Type B pancreatic cell (in vitro differentiated cells): ENCODE measurements around the gene LNP1. TPM values are rescaled to one million over a fixed set of nuclear protein-coding genes. Genes with fewer than 3 reads are reported as not detected.

ENCODE experiments used
- DNase-seq: peaks from one replicate; pipeline ENCODE4 v3.0.0; 2021; ENCODE audit warnings: mixed read lengths; ENCODE audit not compliant: unreplicated experiment; ENCODE audit errors: extremely low spot score
- H3K27ac Mint-ChIP-seq: 2 replicates; pipeline ENCODE4 v1.8.0; 2021; ENCODE audit warnings: mild to moderate bottlenecking, mixed read lengths
- H3K27me3 Mint-ChIP-seq: 2 replicates; pipeline ENCODE4 v1.8.0; 2021; ENCODE audit warnings: mixed read lengths
- H3K36me3 Mint-ChIP-seq: 2 replicates; pipeline ENCODE4 v1.8.0; 2021; ENCODE audit warnings: mixed read lengths
- H3K4me1 Mint-ChIP-seq: one replicate; pipeline ENCODE4 v1.8.0; 2021; ENCODE audit warnings: mixed read lengths; ENCODE audit not compliant: unreplicated experiment
- H3K4me3 Mint-ChIP-seq: 2 replicates; pipeline ENCODE4 v1.8.0; 2021; ENCODE audit warnings: mild to moderate bottlenecking, mixed read lengths
- H3K9me3 Mint-ChIP-seq: 2 replicates; pipeline ENCODE4 v1.8.0; 2021; ENCODE audit warnings: mixed read lengths
- CTCF ChIP-seq: fragments of 200-600 bp; sonication (generic); conservative IDR thresholded peaks from 2 replicates; pipeline ENCODE4 v1.5.0; 2021; ENCODE audit warnings: antibody characterized with exemption, mild to moderate bottlenecking
- total RNA-seq: library from RNA; stranded (reverse); gene quantifications from 2 replicates; pipeline ENCODE4 v1.2.1, GENCODE V29; 2021; ENCODE audit warnings: low replicate concordance

Gene LNP1
- total RNA-seq, 1 donor from 2014 or later: 6.2 TPM

GRCh38 chr3:100407164-100407563 is 5.8 kb downstream of the LNP1 start:
- TF ChIP-seq CTCF: no peak
- no peak for DNase-seq
- Mint-ChIP-seq H3K27ac (peak overlapping the region; percentile 47), H3K36me3 (peaks cover 39% of the 10 kb centered on the region), H3K27me3 (no peaks in the 10 kb centered on the region), H3K4me1 (peaks cover 9% of the 10 kb centered on the region), H3K4me3 (peak overlapping the region; percentile 58), H3K9me3 (peaks cover 10% of the 10 kb centered on the region)

- H3K4me1 Mint-ChIP-seq: peaks cover 5% of the 10 kb centered on the region
- TF ChIP-seq CTCF: no peak
- H3K27ac Mint-ChIP-seq: no peak overlapping the region
- peaks cover 10% of the 10 kb centered on the region for H3K9me3 Mint-ChIP-seq
- no peaks in the 10 kb centered on the region for H3K27me3 Mint-ChIP-seq
- H3K36me3 Mint-ChIP-seq: peaks cover 46% of the 10 kb centered on the region
- H3K4me3 Mint-ChIP-seq: peak overlapping the region; percentile 26
- no peak for DNase-seq
Measured at GRCh38 chr3:100407977-100408532, 6.7 kb downstream of the LNP1 start.

DNA sequence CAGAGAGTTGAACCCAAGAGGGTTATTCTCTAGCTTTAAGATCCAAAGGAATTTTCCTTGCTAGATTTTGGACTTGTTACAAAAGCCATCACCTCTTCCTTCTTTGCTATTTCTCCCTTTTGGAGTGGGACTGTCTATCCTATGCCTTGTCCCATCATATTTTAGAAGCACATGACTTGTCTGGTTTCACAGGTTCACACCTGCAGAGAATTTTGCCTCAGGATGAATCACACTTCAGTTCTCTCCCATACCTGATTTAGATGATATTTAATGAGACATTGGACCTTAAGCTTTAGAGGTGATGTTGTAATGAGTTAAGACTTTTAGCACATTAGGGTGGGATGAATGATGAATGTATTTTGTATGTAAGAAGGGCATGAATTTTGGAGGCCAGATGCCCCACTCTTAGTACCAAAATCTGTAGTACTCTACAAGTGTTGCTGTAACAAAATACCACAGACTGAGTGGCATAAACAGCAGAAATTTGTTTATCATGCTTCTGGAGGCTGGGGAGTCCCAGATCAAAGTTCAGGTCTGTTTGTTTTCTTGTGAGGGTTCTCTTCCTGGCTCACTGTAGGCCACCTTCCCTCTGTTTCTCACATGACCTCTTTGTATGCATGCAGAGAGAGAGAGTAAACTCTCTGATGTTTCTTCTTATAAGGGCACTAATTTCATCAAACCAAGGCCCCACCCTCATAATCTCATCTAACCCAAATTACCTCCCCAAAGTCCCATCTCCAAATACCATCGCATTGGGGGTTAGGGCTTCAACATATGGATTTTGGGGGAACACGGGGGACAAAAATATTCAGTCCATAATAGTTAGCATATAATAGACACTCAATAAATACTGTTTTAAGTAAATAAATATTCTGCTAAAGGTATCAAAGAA is 10.0 kb downstream of the LNP1 start:
- Mint-ChIP-seq H3K4me1 (no peaks in the 10 kb centered on the region), H3K36me3 (peaks cover 38% of the 10 kb centered on the region)
- no peak for DNase-seq

GRCh38 chr3:100412912-100413590 is 11.7 kb downstream of the LNP1 start:
- DNase-seq: no peak
- Mint-ChIP-seq H3K27ac (no peak overlapping the region), H3K9me3 (peaks cover 6% of the 10 kb centered on the region)

More for the DNA sequence above, 10.0 kb downstream of the LNP1 start:
- TF ChIP-seq CTCF: no peak
- Mint-ChIP-seq H3K9me3 (peaks cover 6% of the 10 kb centered on the region), H3K27me3 (no peaks in the 10 kb centered on the region), H3K27ac (no peak overlapping the region), H3K4me3 (no peak overlapping the region)

GRCh38 chr3:100413613-100414012 is 12.3 kb downstream of the LNP1 start:
- Mint-ChIP-seq H3K9me3 (peaks cover 6% of the 10 kb centered on the region), H3K4me1 (no peaks in the 10 kb centered on the region), H3K27ac (no peak overlapping the region), H3K27me3 (no peaks in the 10 kb centered on the region), H3K4me3 (no peak overlapping the region), H3K36me3 (peaks cover 26% of the 10 kb centered on the region)
- no peak for TF ChIP-seq CTCF
- DNase-seq: no peak

More at GRCh38 chr3:100412912-100413590, 11.7 kb downstream of the LNP1 start:
- peaks cover 26% of the 10 kb centered on the region for H3K36me3 Mint-ChIP-seq
- H3K4me3 Mint-ChIP-seq: no peak overlapping the region
- H3K4me1 Mint-ChIP-seq: no peaks in the 10 kb centered on the region
- TF ChIP-seq CTCF: no peak
- H3K27me3 Mint-ChIP-seq: no peaks in the 10 kb centered on the region
